Hepatocyte (in vitro differentiated cells): ENCODE results near the gene THEM5.

ENCODE experiments used
- CTCF ChIP-seq: fragments of 200-600 bp; sonication (generic); IDR thresholded peaks from 2 replicates; pipeline ENCODE4 v1.5.1; 2016; ENCODE audit warnings: antibody characterized with exemption, mild to moderate bottlenecking; ENCODE audit not compliant: poor library complexity
- EZH2 ChIP-seq: fragments of 200-600 bp; sonication (generic); IDR thresholded peaks from 2 replicates; pipeline ENCODE4 v1.6.1; 2016; ENCODE audit warnings: antibody characterized with exemption, mild to moderate bottlenecking, borderline replicate concordance
- EZH2phosphoT487 ChIP-seq: fragments of 200-600 bp; sonication (generic); IDR thresholded peaks from one replicate; pipeline ENCODE4 v1.6.1; 2018; ENCODE audit warnings: antibody characterized with exemption, mild to moderate bottlenecking, low read depth, moderate library complexity; ENCODE audit not compliant: unreplicated experiment, severe bottlenecking

GRCh38 chr1:151827853-151828252, 25.7 kb downstream of the THEM5 start:
- TF ChIP-seq EZH2phosphoT487 = no peak
- no peak for TF ChIP-seq CTCF
- TF ChIP-seq EZH2 = no peak
